OCI-LY1 (cell line): ENCODE measurements around the gene HSF4.

ENCODE experiments used
- H2AFZ ChIP-seq: fragments of 200-600 bp; sonication (generic), shearing (Covaris generic); 2 replicates; pipeline ENCODE4 v1.6.0; 2014; ENCODE audit warnings: antibody characterized with exemption, mild to moderate bottlenecking, low read length
- H3F3A ChIP-seq: fragments of 200-600 bp; sonication (generic), shearing (Covaris generic); 2 replicates; pipeline ENCODE4 v1.6.0; 2014; ENCODE audit warnings: mild to moderate bottlenecking, antibody characterized with exemption, low read length, moderate library complexity; ENCODE audit not compliant: insufficient read depth
- H3K27ac ChIP-seq: fragments of 200-600 bp; sonication (generic); 2 replicates; pipeline ENCODE4 v1.5.1; 2014; ENCODE audit warnings: low read length, mixed run types, mild to moderate bottlenecking, low read depth; ENCODE audit not compliant: poor library complexity, severe bottlenecking
- H3K27me3 ChIP-seq: fragments of 200-600 bp; sonication (generic); 2 replicates; pipeline ENCODE4 v1.6.0; 2014; ENCODE audit warnings: antibody characterized with exemption, mild to moderate bottlenecking, low read length, moderate library complexity; ENCODE audit not compliant: insufficient read depth
- H3K36me3 ChIP-seq: fragments of 200-600 bp; sonication (generic); 2 replicates; pipeline ENCODE4 v1.6.1; 2014; ENCODE audit warnings: mild to moderate bottlenecking, antibody characterized with exemption, low read length, moderate library complexity, mixed read lengths; ENCODE audit not compliant: insufficient read depth
- H3K4me1 ChIP-seq: fragments of 200-600 bp; sonication (generic); 2 replicates; pipeline ENCODE4 v1.5.1; 2014; ENCODE audit warnings: mild to moderate bottlenecking, low read length, moderate library complexity; ENCODE audit not compliant: insufficient read depth, severe bottlenecking
- H3K4me2 ChIP-seq: fragments of 200-600 bp; sonication (generic), shearing (Covaris generic); 2 replicates; pipeline ENCODE4 v1.6.1; 2014; ENCODE audit warnings: low read length
- H3K4me3 ChIP-seq: fragments of 200-600 bp; sonication (generic); 2 replicates; pipeline ENCODE4 v1.5.1; 2014; ENCODE audit warnings: low read length, low read depth, mild to moderate bottlenecking, mixed read lengths; ENCODE audit not compliant: poor library complexity, severe bottlenecking
- H3K79me2 ChIP-seq: fragments of 200-600 bp; shearing (Covaris generic); 2 replicates; pipeline ENCODE4 v1.6.1; 2016; ENCODE audit warnings: mixed run types, low read length, mixed read lengths; ENCODE audit not compliant: insufficient read depth
- H3K9ac ChIP-seq: fragments of 200-600 bp; sonication (generic), shearing (Covaris generic); 2 replicates; pipeline ENCODE4 v1.6.1; 2014; ENCODE audit warnings: mild to moderate bottlenecking, low read length, mixed read lengths
- H3K9me2 ChIP-seq: fragments of 200-600 bp; sonication (generic), shearing (Covaris generic); 2 replicates; pipeline ENCODE4 v1.6.1; 2014; ENCODE audit warnings: low read depth, mild to moderate bottlenecking, low read length, mixed read lengths
- H3K9me3 ChIP-seq: fragments of 200-600 bp; shearing (Covaris generic); 2 replicates; pipeline ENCODE4 v1.6.1; 2014; ENCODE audit warnings: low read length, mixed read lengths
- H4K20me1 ChIP-seq: fragments of 200-600 bp; sonication (generic), shearing (Covaris generic); 2 replicates; pipeline ENCODE4 v1.6.0; 2016; ENCODE audit warnings: mild to moderate bottlenecking, low read length; ENCODE audit not compliant: insufficient read depth
- EZH2 ChIP-seq: fragments of 200-600 bp; sonication (generic), shearing (Covaris generic); IDR thresholded peaks from 2 replicates; pipeline ENCODE4 v1.8.0; 2017; ENCODE audit warnings: borderline replicate concordance, mixed run types, mild to moderate bottlenecking, antibody characterized with exemption, low read length, moderate library complexity, mixed read lengths
- TF ChIP-seq, protein P1 (sequence below): fragments of 200-600 bp; sonication (generic), shearing (Covaris generic); IDR thresholded peaks from 2 replicates; pipeline ENCODE4 v1.5.1; 2017; ENCODE audit warnings: mild to moderate bottlenecking, antibody characterized with exemption, low read length, moderate library complexity, mixed read lengths

Gene HSF4

DNA sequence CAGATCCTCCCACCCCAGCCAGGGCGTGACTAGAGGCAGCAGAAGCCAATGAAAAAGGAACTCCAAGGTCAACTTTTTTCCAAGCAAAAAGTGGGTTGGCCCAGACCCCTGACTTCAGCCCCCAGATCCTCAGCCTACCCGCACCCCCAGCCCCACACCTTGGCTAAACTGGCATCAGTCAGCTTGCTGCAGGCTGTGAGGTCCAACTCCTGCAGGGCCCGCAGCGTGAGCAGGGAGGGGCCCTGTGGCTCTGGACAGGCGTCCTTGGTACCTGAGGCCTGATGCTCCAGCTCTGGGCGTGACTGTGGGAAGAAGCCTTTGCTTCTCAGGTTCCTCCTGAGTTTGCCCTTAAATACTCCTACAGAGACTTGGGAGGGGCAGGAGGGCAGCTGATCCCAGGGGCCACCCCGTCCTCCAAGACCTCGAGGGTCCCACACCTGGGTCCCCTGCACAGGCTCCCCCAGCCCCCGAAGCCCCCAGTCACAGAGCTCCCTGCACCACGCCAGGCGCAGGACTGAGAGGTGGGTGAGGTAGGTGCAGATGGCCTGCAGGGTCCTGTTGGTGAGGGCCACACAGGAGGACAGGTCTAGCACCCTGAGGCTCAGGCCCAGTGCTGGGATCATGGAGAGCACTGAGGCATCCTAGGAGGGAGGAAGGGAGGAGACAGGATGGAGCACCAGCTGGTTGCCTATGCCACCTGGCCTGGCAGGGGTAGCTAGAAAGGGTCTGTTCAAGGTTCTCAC lies 43.8 kb downstream of the HSF4 start:
- no peak overlapping the region for H3K4me3 ChIP-seq
- H3F3A ChIP-seq = no peaks in the 10 kb centered on the region
- H4K20me1 ChIP-seq = no peaks in the 10 kb centered on the region

DNA sequence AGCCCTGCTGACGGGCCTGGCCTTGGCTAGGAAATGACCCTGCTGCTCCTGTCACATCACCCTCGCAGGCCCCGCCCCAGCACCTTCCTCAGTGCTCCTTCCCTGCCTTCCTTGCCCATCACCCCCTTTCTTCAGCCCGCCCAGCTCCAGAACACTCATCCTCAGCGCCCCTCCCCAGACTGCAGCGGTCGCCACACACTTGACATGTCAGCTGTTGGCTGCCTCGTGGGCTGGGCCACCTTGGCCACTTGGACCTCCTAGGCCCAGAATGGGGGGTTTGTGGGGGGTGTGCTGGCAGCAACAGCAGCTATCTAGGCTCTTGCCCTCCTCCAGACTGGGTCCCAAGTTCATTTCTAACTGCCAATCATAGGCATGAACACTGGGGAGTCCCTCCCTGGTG lies 45.0 kb downstream of the HSF4 start:
- H4K20me1 ChIP-seq = no peaks in the 10 kb centered on the region
- H3K79me2 ChIP-seq = no peaks in the 10 kb centered on the region
- no peak overlapping the region for H2AFZ ChIP-seq
- no peak overlapping the region for H3K4me2 ChIP-seq
- no peaks in the 10 kb centered on the region for H3K36me3 ChIP-seq
- no peaks in the 10 kb centered on the region for H3K4me1 ChIP-seq
- H3K27ac ChIP-seq = no peak overlapping the region
- no peaks in the 10 kb centered on the region for H3K9me2 ChIP-seq
- no peaks in the 10 kb centered on the region for H3K27me3 ChIP-seq
- H3K4me3 ChIP-seq = no peak overlapping the region
- no peaks in the 10 kb centered on the region for H3K9me3 ChIP-seq
- TF ChIP-seq, protein P1, sequence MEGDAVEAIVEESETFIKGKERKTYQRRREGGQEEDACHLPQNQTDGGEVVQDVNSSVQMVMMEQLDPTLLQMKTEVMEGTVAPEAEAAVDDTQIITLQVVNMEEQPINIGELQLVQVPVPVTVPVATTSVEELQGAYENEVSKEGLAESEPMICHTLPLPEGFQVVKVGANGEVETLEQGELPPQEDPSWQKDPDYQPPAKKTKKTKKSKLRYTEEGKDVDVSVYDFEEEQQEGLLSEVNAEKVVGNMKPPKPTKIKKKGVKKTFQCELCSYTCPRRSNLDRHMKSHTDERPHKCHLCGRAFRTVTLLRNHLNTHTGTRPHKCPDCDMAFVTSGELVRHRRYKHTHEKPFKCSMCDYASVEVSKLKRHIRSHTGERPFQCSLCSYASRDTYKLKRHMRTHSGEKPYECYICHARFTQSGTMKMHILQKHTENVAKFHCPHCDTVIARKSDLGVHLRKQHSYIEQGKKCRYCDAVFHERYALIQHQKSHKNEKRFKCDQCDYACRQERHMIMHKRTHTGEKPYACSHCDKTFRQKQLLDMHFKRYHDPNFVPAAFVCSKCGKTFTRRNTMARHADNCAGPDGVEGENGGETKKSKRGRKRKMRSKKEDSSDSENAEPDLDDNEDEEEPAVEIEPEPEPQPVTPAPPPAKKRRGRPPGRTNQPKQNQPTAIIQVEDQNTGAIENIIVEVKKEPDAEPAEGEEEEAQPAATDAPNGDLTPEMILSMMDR = no peak
- TF ChIP-seq EZH2 = no peak
- H3F3A ChIP-seq = no peaks in the 10 kb centered on the region
- H3K9ac ChIP-seq = no peak overlapping the region

More for the DNA sequence above, 43.8 kb downstream of the HSF4 start:
- no peak overlapping the region for H3K4me2 ChIP-seq
- H3K9me3 ChIP-seq = no peaks in the 10 kb centered on the region
- no peak overlapping the region for H3K27ac ChIP-seq
- TF ChIP-seq EZH2 = no peak
- TF ChIP-seq, protein P1 = no peak
- H3K9me2 ChIP-seq = no peaks in the 10 kb centered on the region
- no peaks in the 10 kb centered on the region for H3K27me3 ChIP-seq
- no peak overlapping the region for H3K9ac ChIP-seq
- H2AFZ ChIP-seq = no peak overlapping the region
- H3K4me1 ChIP-seq = no peaks in the 10 kb centered on the region
- H3K36me3 ChIP-seq = peaks cover 11% of the 10 kb centered on the region
- H3K79me2 ChIP-seq = no peaks in the 10 kb centered on the region

DNA sequence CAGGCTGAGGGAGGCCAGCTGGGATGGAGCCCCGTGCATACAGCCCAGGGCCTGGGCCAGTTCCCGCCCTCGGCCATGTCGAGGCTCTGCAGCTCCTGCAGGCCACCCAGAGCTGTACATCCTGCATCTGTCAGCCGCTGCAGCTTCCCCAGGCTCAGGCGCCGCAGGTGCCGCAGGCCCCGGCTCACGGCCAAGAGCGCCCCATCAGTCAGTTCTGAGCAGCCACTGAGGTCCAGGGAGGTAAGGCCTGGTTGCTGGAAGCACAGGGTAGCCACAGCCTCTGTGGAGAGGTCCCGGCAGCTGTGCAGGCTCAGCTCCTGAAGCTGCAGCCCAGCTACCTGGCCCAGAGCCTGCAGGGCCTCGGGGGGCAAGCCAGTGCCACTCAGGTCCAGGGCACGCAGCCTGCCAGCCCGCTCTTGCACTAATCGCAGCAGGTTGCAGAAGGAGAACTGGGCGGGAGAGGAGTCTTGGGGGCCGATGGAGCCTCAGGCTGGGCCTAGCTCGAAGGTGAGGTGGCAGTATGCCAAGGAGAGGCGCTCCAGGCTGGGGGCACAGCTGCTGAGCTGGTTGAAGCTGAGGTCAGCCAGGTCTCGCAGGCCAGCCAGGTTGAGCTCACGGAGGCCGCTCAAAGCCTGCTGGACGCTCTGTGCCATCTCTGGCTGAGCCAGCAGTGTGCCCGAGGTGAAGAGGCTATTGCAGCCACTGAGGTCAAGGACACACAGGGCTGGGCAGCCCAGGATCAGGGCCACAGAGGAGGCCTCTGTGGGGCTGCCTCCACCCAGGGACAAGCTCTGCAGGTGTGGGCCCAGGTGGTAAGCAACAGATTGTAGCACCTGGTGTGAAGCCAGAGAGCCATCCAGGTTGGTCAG lies 45.8 kb downstream of the HSF4 start:
- Histone ChIP-seq H3K4me2 (no peak overlapping the region), H3K4me1 (no peaks in the 10 kb centered on the region), H2AFZ (no peak overlapping the region), H3K9me3 (no peaks in the 10 kb centered on the region), H3K9ac (no peak overlapping the region), H3K4me3 (no peak overlapping the region), H4K20me1 (no peaks in the 10 kb centered on the region), H3K9me2 (no peaks in the 10 kb centered on the region), H3K27me3 (no peaks in the 10 kb centered on the region), H3F3A (no peaks in the 10 kb centered on the region), H3K79me2 (no peaks in the 10 kb centered on the region), H3K27ac (no peak overlapping the region), H3K36me3 (no peaks in the 10 kb centered on the region)
- TF ChIP-seq, protein P1 = no peak
- TF ChIP-seq EZH2 = no peak
